GM20431 (cell line): ENCODE results near the gene NWD2.
"Not testable (repeated sequence)": the region's sequence is repeated elsewhere in the genome, so short reads cannot be mapped to it uniquely, and the experiment has no call there.

ENCODE experiments used
- in situ Hi-C: fragments of 300-500 bp; cut with MseI, MboI; formaldehyde crosslinking; loops from one replicate; pipeline ENCODE4 v1.15.0; 2020; ENCODE audit warnings: low sequenced_read_pairs; ENCODE audit not compliant: unreplicated experiment

Gene NWD2, protein sequence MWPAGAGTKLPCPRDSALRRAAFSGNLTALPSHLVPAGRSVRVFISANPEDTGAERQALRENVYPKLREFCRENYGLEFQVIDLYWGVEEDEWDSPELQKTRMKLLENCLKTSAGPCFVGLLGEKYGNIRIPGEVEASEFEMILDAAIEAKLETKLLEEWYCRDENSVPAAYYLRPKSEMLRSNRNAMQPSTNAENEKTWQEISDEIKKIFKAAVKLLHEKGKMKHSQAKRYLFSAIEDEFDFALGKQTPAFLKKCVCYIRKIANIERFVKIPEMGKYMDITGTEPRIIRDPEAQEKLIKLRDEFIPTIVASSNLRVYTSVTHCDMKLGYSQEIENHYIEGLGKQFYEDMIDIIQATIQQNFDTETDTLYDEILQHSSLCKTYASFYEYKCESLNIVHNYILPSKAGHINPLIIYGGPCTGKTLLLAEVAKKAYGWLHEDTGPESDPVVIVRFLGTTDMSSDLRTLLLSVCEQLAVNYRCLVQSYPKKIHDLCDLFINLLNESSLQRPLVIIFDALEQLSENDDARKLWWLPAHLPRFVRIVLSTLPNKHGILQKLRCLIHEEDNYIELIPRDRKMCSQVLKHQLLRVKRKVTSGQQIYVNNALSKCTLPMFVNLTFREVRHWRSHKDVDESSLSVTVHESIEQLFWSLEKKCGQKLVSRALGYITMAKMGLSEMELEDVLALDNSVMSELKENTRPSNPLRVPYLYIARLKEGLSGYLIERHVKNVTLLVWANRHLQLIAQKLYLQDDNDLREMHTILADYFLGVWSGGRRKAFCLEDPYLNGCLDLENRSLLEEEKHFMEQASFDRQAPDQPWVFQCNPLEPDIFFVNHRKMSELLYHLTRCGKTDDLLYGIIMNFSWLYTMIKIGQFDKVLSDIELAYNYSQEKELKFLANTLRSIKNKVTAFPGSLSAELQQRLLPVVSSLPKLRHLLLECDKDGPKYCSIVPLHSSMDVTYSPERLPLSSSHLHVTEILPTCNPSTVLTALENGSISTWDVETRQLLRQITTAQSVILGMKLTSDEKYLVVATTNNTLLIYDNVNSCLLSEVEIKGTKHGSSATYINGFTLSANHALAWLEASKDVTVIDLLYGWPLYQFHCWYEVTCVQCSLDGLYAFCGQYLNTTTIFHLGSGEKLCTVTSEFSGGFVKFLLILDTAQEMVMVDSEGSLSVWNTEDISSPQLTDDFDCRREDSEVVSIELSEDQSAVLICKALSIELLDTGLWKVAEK (N-terminal part only)

DNA sequence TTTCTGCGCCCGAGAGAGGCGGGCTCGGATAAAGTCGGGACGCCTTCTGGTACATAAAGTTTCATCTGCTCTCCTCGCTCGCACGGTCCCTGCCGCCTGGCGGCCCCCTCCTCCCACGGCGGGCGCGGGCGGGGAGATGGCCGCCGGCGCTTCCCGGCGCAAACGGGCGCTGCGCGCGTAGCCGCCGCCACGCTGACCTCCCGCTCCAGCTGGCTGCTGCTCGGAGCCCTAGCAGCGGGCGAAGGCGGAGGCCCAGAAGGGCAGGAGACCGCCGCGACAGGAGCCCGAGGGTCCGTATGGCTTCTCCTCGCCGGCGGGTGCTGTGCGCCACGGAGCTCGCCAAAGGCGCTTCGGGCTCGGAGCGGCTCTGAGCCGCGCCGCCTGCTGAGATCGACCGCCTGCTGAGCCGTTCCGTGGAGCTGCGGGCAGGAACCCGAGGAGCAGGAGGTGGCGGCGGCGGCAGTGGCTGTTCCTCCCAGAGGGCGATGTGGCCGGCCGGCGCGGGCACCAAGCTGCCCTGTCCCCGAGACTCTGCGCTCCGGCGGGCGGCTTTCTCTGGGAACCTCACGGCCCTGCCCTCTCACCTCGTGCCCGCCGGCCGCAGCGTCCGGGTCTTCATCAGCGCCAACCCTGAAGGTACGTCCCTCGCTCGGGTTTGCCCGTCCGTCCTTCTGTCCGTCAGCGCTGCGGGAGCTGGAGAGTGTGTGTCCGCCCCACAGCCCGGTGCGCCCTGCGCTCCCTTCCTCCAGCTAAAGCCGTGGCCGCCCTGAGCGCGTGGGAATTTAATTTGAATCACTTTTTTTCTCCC lies at the start of gene NWD2:
Gene NWD2 (plus strand): TSS at position 161 of the 808 bp plus-strand sequence. CDS start 325 bp downstream, at position 486.
- in situ Hi-C loops, result no loop called here

DNA sequence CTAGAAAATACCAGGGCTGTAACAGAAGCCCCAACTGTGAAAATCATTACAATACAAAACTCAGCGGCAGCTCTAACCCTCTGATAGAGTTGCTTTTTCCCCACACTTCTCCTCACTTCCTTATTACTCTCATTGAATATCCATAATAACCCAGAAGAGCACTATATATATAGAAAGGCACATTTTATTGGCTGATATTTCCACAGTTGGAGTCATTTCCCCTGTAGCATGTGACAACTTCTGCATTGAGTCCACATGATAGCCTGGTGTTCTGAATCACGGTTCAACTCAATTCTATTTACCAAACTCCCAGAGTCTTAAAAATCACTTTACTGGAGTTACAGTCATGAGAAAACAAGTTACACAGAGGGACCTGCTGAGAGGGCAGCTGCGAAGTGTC lies 46.6 kb upstream of the NWD2 start:
- in situ Hi-C loops, result no loop called here

DNA sequence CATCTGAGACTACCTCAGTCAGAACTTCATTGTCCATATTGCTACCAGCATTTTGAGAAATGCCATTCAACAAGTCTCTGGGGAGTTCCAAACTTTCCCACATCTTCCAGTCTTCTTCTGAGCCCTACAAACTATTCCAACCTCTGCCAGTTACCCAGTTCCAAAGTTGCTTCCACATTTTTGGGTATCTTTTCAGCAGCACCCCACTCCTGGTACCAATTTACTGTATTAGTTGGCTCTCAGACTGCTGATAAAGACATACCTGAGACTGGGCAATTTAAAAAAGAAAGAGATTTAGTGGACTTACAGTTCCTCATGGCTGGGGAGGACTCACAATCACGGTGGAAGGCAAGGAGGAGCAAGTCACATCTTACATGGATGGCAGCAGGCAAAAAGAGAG lies 39.8 kb upstream of the NWD2 start:
- in situ Hi-C loops, result not testable (repeated sequence)

DNA sequence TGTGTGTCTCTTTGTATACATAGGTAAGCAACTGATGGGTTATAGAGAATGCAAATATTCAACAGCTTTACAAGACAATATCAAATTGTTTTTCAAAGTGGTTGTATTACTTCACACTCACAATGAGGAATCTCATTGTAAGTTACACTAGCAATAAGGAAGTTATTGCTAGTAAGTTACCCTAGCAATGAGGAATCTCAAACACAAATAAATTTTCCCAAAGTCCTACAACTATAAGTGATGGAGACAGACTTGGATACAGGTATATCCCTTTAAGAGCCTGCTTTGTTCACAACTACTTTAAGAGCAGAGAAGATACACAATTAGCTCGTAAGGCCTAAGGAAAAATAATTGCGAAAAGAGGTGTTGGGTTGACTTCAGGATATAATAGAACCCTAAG lies 28.3 kb upstream of the NWD2 start:
- in situ Hi-C loops, result no loop called here

DNA sequence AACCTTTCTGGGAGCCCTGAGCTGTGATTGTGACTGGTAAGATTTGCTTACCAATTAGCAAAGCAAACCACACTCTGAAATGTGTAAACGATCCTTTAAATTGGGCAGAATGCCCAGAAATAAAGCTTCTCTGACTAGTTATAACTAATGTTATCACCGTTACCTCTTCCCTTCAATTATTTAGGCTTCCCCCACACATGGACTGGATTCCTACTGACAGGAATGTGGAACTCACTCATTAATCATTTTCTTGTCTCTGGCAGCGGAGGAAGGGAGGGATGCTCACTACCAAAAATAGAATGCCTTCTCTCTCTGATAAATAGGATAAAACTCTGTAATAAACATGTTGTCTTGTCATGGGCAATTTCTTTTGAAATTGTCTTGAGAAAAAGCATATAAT lies 25.3 kb upstream of the NWD2 start:
- in situ Hi-C loops, result no loop called here

DNA sequence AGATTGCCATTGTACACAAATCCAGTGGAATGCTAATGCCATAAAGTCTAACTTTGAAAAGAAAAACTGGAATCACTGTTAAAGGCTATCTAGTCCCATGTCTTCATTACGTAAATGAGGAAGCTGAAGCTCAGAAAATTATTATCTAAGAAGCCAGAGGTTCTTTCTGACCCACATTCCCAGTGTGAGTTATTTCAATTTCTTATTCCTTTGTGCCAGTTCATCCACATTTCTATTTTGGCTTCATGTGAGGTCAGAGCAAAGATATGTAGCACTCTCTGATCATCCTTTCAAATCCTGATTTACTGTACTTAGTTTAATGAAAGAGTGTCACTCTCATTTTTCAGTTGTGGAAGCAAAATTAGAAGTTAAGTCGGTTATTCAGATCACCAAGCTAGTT lies 24.6 kb upstream of the NWD2 start:
- in situ Hi-C loops, result no loop called here

DNA sequence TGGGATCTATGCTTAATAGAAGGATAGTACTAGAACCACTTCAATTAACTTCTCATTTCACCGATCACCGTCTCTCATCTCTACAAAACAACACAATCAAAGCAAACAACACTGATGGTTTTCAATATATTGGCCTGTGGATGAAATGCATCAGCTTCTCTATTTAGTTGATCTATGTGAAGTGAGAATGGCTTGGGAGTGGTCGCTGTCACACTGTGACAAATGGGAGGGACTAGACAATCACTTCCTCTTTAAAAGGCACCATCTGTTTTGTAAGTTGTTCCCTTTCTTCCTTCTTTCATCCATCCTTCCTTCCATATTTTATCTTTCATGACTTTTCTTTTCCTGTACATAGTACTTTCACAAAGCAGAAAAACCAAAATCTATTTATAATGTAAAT lies 23.9 kb upstream of the NWD2 start:
- in situ Hi-C loops, result no loop called here

DNA sequence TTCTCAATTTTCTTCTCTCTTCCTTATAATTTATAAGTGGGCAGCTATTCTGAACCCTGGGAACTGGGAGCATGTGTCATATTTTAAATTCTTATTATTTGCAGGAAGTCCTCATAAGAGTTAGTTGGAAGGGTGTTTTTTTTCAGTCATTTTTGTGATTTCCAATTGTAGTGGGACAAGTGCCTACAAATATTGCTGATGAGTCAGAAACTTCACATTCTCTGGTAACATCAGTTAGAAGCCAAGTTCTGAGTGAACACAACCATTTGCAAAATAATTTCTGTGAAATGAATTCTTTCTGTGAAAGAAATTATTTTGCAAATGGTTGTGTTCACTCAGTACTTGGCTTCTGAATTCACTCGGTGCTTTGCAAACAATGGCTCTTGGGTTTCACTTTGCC lies 20.8 kb upstream of the NWD2 start:
- in situ Hi-C loops, result no loop called here

DNA sequence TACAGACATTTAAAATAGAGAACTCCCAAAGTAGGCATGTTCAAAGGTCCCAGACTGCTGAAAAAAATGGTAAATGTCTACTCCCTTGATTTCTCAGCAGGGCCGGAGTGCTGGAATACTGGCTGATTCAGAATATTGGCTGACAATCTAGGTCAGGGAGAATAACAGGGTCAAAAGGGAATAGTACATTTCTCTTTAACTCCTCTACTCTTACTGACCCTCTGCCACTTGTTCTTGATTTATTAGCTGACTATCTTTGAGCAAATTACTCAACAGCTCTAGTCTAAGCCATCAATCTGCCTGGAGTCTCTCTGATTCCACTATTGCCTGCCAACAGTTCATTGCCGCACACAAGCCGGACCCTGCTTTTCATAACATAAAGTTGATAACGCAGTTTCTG lies 19.7 kb upstream of the NWD2 start:
- in situ Hi-C loops, result no loop called here

DNA sequence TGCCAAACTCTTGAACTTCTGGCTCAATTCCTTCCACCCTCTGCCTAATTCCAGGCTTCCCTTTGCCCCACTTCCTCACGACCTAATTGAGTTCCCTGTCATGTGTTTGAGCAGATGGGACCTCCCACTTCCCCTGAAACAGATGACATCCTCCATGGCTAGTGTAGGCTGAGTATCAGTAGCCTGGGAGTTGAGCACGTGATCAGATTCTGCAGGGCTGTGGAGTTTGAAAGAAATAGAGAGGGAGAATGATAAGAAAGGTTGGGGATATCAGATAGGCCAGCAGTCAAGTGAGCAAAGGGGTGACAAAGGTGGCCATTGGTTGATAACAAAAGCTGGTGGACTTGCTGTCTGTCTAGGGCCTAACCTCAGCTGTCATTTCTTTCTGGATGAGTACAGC lies 18.8 kb upstream of the NWD2 start:
- in situ Hi-C loops, result no loop called here

DNA sequence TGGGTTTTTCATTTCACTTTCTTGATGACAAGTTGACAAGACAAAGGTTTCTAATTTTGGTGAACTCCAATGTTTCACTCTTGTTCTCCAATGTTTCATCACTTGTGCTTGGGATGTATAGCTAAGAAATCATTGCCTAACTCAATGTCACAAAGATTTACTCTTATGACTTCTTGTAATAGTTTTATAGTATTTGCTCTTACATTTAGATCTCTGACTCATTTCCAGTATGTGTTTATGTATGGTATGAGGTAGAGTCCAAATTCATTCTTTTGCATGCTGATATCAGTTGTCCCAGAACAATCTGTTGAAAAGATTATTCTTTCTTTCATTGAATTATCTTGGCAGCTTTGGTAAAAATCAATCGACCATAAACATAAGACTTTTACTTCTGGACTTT lies 12.2 kb upstream of the NWD2 start:
- in situ Hi-C loops, result no loop called here

DNA sequence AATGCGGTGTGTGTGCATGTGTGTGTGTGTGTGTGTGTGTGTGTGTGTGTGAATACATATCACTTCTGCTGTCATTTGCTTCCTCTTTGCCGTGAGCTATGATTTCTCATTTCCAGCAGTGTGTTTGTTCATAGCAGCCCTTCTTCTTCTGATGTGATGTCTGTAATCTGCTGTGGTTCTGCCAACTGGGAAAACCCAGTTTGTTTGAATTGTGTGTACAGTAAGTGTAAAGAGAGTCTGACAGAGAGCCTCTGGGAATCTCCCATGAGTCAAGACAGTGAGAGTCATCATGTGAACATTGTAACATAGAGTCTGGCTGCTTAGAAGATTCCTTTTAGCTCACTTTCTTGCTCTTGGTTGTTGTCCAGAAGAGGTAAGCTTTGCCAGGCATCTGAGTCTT lies 8.4 kb upstream of the NWD2 start:
- in situ Hi-C loops, result no loop called here

DNA sequence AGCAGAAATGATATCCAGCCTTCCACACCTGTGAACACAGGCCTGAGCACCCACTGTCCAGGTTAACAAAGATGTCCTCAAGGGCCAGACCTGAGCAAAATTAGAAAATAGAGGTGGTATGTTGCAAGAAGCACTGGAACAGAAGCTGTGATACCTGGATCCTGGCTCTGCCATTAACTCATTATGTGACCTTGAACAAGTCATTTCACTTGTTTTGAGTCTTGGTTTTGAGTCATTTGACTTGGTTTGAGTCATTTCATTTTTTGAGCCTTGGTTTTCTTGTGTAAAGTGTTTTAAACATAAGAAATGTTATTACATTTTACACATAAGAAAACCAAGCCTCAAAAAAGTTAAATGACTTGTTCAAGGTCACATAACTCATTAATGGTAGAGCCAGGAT lies 2.9 kb upstream of the NWD2 start:
- in situ Hi-C loops, result no loop called here

DNA sequence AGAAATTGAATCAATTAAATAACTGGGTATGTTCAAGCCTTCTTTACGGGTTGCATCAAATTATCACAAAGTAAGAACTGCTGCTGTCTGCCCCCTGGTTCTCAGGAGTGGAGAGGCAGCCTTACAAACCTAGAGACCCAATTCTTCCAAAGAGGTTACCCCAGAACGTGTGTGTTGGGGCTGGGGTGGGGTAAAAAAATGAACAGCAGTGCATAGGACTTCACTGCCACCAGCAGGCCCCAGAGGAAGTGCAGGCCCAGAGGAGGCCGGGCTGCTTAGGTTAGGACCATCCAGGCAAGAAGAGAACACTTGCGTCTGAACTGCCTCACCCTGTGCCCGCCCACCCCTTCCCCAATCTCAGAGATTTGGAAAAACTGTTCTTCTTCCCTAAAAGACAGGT lies 1.5 kb upstream of the NWD2 start:
- in situ Hi-C loops, result no loop called here

DNA sequence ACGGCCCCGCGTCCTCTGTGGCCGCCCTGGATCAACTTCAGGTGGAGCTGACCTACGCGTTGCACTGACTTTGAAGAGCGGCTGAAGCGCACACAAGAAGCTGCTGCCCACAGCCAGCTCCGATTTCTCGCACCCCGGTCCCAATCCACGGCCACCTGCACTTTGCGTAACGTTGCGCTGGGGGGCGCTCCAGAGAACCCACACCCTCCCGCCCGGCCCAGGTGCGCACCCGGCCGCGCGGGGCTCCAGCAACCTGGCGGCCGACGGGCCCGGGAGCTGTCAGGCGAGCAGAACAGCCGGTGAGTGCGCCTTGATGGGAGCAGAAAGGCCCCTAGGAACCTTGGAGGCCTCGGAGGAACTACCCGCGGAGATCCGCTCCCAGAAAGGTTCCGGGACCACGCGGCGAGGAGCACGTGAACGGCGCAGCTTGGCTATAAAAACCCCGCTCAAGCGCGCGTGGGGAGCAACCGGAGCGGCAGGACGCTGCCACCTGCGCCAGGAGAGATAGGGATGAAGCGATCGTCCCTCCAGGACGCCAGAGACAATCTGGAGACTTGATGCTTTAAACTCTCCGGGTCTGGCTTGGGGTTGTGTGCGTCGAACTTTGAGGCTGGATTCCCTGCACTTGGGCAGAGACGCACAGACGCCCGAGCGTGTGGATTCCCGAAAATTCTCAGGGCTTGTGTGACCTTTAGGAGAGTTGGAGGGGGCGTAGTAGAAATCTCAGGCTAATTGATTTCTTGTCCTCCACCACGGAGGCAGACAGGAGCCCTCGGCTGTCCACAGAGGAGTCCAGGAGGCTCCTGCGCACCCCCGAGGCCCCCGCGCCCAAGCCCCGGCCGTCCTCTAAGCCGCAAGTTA lies 591 bp upstream of the NWD2 start:
- in situ Hi-C loops, result no loop called here

DNA sequence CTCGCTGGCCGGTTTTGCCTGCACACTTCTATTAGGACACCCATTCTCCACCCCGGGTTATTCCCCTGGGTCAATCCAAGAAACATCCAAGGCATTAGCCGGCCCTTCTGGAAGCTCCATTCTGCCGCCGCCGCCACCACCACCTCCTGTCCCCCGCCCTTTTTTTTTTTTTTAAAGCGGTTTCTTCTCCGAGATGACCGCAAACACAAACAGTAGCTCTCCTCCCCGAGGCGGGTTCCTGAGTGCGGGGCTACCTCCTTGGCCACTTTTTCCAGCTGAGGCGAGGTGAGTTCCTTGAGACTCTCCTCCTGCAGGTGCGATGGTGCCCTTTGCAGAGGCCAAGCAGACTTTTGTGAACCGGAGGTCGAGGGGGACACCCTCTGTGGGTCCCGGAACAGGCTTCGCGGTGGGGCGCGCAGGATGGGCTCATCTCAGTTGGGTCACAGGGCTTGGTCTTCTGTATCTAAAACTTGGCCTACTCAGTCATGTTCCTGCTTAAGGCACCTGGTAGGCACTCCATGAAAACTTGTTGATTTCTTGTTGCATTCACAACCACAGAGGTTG lies 930 bp downstream of the NWD2 start:
- in situ Hi-C loops, result no loop called here

DNA sequence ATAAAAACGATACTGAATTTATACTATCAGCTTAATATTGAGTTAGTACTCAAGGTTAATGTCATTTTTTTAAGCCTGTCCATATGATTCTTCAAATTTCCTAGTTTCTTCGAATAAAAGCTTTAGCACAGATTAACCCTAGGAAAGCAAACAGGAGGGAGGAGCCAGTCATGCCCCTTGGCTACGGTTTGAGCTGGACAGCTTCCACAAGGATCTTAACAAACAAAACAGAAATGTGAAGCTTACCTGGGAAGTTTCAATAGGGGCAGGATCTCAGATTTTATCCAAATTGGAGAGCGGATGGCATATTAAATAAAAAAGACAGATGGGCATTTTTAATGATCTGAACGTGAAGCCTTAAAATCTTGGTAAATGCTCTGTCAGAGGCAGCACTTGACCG lies 2.3 kb downstream of the NWD2 start:
- in situ Hi-C loops, result no loop called here

DNA sequence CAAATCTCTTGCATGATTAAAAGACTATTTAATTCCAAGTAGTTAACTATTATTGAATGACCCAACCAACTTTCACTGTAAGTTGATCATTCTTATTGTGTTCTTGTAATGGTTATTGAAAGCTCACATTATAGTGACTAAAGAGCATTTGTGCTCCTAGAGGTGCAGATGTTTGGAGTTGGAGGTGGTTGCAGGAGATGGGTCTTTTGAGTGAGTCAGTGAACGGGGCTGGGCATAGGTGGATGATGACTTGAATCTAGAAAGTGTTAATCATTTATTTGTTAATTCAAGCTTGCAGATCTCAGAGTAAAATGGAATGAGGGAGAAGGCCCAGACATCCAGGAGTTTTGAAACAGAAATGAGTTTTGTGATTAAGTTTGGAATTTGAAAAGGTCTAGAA lies 13.7 kb downstream of the NWD2 start:
- in situ Hi-C loops, result no loop called here

DNA sequence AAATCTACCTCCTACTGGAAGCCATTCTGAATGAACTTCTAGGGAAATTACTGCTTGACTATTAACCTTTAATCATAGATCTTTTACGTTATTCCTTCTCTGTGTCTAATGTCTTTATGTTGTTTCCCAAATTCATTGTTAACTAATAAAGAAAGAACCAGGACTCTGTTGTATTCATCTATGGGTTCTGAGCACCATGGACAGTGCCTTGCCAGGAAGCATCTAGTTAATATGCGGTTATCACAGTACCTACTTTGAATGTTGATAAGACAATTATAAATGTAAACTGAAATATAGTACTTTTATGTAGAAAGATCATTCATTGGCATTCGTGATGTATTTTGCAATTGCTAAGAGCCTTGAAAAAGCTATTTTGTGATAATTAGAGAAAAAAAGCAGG lies 23.8 kb downstream of the NWD2 start:
- in situ Hi-C loops, result no loop called here
